ENCODE results near the gene NFATC2.
A peak's percentile ranks its signal among the peaks of the same experiment; 100 is the strongest.

The NFATC2 gene

GRCh38 chr20:51439160-51439689, 103.3 kb downstream of the NFATC2 start:
- peaks cover 47% of the 10 kb centered on the region for H3K4me1 ChIP-seq (ENCODE audit: insufficient read depth, low read length, severe bottlenecking)
- no peak for TF ChIP-seq CTCF (IDR thresholded peaks at IDR 0.05; ENCODE audit: low read length)
- TF ChIP-seq EZH2 (IDR thresholded peaks at IDR 0.05; ENCODE audit: borderline replicate concordance, low read length) = no peak
- peaks cover 67% of the 10 kb centered on the region for H3K36me3 ChIP-seq (ENCODE audit: insufficient read depth, low read length)
- H3K4me2 ChIP-seq (ENCODE audit: low read length) = no peak overlapping the region
- no peaks in the 10 kb centered on the region for H3K79me2 ChIP-seq (ENCODE audit: insufficient read depth, low read length)
- H3K9ac ChIP-seq (ENCODE audit: low read length) = no peak overlapping the region
- peak overlapping the region; percentile 80 for H3K27ac ChIP-seq (ENCODE audit: low read depth, low read length, poor library complexity, severe bottlenecking)
- H2AFZ ChIP-seq (ENCODE audit: low read length) = no peak overlapping the region
- no peaks in the 10 kb centered on the region for H3K27me3 ChIP-seq (ENCODE audit: insufficient read depth, low read length)
- no peaks in the 10 kb centered on the region for H3F3A ChIP-seq (ENCODE audit: insufficient read depth, low read length)
- no peaks in the 10 kb centered on the region for H3K9me3 ChIP-seq (ENCODE audit: low read length)
- no peak overlapping the region for H3K4me3 ChIP-seq (ENCODE audit: low read depth, low read length, poor library complexity, severe bottlenecking)
- no peaks in the 10 kb centered on the region for H4K20me1 ChIP-seq (ENCODE audit: insufficient read depth, low read length)
- no peaks in the 10 kb centered on the region for H3K9me2 ChIP-seq (ENCODE audit: low read depth, low read length)

- peaks cover 39% of the 10 kb centered on the region for H3K4me1 ChIP-seq (ENCODE audit: insufficient read depth, low read length, severe bottlenecking)
- no peaks in the 10 kb centered on the region for H3F3A ChIP-seq (ENCODE audit: insufficient read depth, low read length)
- H3K4me2 ChIP-seq (ENCODE audit: low read length) = no peak overlapping the region
- H3K27ac ChIP-seq (ENCODE audit: low read depth, low read length, poor library complexity, severe bottlenecking) = peak overlapping the region; percentile 80
- no peak overlapping the region for H3K4me3 ChIP-seq (ENCODE audit: low read depth, low read length, poor library complexity, severe bottlenecking)
- no peak overlapping the region for H3K9ac ChIP-seq (ENCODE audit: low read length)
- H3K79me2 ChIP-seq (ENCODE audit: insufficient read depth, low read length) = no peaks in the 10 kb centered on the region
- H3K9me3 ChIP-seq (ENCODE audit: low read length) = no peaks in the 10 kb centered on the region
- H3K36me3 ChIP-seq (ENCODE audit: insufficient read depth, low read length) = peaks cover 70% of the 10 kb centered on the region
- H4K20me1 ChIP-seq (ENCODE audit: insufficient read depth, low read length) = no peaks in the 10 kb centered on the region
- no peaks in the 10 kb centered on the region for H3K9me2 ChIP-seq (ENCODE audit: low read depth, low read length)
- H2AFZ ChIP-seq (ENCODE audit: low read length) = no peak overlapping the region
- H3K27me3 ChIP-seq (ENCODE audit: insufficient read depth, low read length) = no peaks in the 10 kb centered on the region
- no peak for TF ChIP-seq EZH2 (IDR thresholded peaks at IDR 0.05; ENCODE audit: borderline replicate concordance, low read length)
- TF ChIP-seq CTCF (IDR thresholded peaks at IDR 0.05; ENCODE audit: low read length) = no peak
Measured at GRCh38 chr20:51438136-51438535, 104.4 kb downstream of the NFATC2 start.

- Histone ChIP-seq H3K79me2 (ENCODE audit: insufficient read depth, low read length) (no peaks in the 10 kb centered on the region), H2AFZ (ENCODE audit: low read length) (no peak overlapping the region), H3K9me2 (ENCODE audit: low read depth, low read length) (no peaks in the 10 kb centered on the region), H3K4me3 (ENCODE audit: low read depth, low read length, poor library complexity, severe bottlenecking) (no peak overlapping the region), H3K9me3 (ENCODE audit: low read length) (no peaks in the 10 kb centered on the region), H3K9ac (ENCODE audit: low read length) (no peak overlapping the region), H3K27me3 (ENCODE audit: insufficient read depth, low read length) (no peaks in the 10 kb centered on the region), H4K20me1 (ENCODE audit: insufficient read depth, low read length) (no peaks in the 10 kb centered on the region), H3K36me3 (ENCODE audit: insufficient read depth, low read length) (peaks cover 76% of the 10 kb centered on the region), H3K4me2 (ENCODE audit: low read length) (no peak overlapping the region), H3F3A (ENCODE audit: insufficient read depth, low read length) (no peaks in the 10 kb centered on the region), H3K27ac (ENCODE audit: low read depth, low read length, poor library complexity, severe bottlenecking) (peak overlapping the region; percentile 80), H3K4me1 (ENCODE audit: insufficient read depth, low read length, severe bottlenecking) (peaks cover 33% of the 10 kb centered on the region)
- TF ChIP-seq CTCF (IDR thresholded peaks at IDR 0.05; ENCODE audit: low read length) (no peak), EZH2 (IDR thresholded peaks at IDR 0.05; ENCODE audit: borderline replicate concordance, low read length) (no peak)
Measured at GRCh38 chr20:51437182-51437924, 105.2 kb downstream of the NFATC2 start.
